ENCODE results near the gene TTC34. TPM values are rescaled to one million over a fixed set of nuclear protein-coding genes. Genes with fewer than 3 reads are reported as not detected.

Gene TTC34
- total RNA-seq, 3 donors from 2014 or later: 0.16 to 0.88 (median 0.66) TPM

- no peak overlapping the region for H3K27ac ChIP-seq
- TF ChIP-seq POLR2AphosphoS5 (IDR thresholded peaks at IDR 0.05): no peak
- TF ChIP-seq, protein P1, sequence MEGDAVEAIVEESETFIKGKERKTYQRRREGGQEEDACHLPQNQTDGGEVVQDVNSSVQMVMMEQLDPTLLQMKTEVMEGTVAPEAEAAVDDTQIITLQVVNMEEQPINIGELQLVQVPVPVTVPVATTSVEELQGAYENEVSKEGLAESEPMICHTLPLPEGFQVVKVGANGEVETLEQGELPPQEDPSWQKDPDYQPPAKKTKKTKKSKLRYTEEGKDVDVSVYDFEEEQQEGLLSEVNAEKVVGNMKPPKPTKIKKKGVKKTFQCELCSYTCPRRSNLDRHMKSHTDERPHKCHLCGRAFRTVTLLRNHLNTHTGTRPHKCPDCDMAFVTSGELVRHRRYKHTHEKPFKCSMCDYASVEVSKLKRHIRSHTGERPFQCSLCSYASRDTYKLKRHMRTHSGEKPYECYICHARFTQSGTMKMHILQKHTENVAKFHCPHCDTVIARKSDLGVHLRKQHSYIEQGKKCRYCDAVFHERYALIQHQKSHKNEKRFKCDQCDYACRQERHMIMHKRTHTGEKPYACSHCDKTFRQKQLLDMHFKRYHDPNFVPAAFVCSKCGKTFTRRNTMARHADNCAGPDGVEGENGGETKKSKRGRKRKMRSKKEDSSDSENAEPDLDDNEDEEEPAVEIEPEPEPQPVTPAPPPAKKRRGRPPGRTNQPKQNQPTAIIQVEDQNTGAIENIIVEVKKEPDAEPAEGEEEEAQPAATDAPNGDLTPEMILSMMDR (IDR thresholded peaks at IDR 0.05): no peak
- no peak overlapping the region for H3K4me3 ChIP-seq
- DNase-seq (ENCODE audit: low spot score in 2 of 2): no peak
- H3K9me3 ChIP-seq: no peaks in the 10 kb centered on the region
- peaks cover 0 to 5% of the 10 kb centered on the region in 2 donors for H3K4me1 ChIP-seq
- H3K36me3 ChIP-seq: no peaks in the 10 kb centered on the region
- intact Hi-C loops (cut with DNase I; ENCODE audit: low total_unique reads): no loop called here
- peaks cover 0 to 4% of the 10 kb centered on the region in 2 donors for H3K27me3 ChIP-seq
Observed at GRCh38 chr1:2591233-2591580, 210.3 kb downstream of the TTC34 start.

DNA sequence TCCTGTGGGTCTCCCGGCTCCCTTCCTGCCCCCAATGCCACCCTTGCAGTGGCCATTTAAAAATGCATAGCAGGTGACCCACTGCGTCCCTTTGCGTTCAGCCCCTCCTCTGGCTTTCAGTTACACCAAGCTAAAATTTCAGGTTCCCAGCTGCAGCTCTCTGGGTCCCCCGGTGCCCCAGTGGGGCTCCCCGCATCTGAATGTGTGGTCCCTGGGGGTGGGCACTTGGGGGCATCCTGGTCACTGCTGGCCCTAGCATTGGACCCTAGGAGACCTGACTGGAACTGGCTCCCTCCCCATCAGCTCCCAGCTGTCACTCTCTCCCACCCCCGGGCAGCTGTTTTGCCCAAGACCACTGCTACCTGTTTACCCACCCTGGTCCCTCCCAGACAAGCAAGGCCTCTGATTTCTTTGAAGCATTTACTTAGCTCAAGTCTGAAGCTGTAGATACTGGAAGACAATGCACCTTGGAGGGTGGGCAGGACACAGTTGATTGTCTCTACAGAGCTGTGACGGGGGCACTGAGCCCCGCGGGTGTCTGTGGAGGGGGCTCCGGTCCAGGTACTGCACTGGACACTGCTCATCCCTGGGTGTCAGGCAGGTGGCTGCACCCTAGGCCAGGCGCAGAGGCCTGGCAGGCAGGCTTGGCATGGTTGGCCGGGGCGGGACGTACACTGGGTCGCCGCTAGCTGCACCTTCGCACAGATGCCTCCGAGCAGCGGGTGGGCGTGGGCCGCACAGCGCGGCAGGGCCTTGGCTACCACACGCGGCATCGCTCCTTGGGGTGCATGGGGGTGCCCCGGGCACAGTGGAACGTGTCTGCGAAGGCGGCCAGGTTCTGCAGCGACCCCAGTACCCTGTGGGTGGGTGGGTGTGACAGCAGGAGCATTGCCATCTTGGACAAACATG lies 211.0 kb downstream of the TTC34 start:
- H3K4me1 ChIP-seq: peaks cover 0 to 5% of the 10 kb centered on the region in 2 donors
- no peak overlapping the region for H3K27ac ChIP-seq
- DNase-seq (ENCODE audit: low spot score in 2 of 2): peak in 1 of 2 donors; percentile 48
- intact Hi-C loops (cut with DNase I; ENCODE audit: low total_unique reads): no loop called here
- H3K9me3 ChIP-seq: no peaks in the 10 kb centered on the region
- H3K27me3 ChIP-seq: peaks cover 0 to 4% of the 10 kb centered on the region in 2 donors
- TF ChIP-seq POLR2A (IDR thresholded peaks at IDR 0.05): no peak
- TF ChIP-seq, protein P1 (IDR thresholded peaks at IDR 0.05): no peak
- TF ChIP-seq POLR2AphosphoS5 (IDR thresholded peaks at IDR 0.05): no peak
- no peaks in the 10 kb centered on the region for H3K36me3 ChIP-seq
- no peak overlapping the region for H3K4me3 ChIP-seq

DNA sequence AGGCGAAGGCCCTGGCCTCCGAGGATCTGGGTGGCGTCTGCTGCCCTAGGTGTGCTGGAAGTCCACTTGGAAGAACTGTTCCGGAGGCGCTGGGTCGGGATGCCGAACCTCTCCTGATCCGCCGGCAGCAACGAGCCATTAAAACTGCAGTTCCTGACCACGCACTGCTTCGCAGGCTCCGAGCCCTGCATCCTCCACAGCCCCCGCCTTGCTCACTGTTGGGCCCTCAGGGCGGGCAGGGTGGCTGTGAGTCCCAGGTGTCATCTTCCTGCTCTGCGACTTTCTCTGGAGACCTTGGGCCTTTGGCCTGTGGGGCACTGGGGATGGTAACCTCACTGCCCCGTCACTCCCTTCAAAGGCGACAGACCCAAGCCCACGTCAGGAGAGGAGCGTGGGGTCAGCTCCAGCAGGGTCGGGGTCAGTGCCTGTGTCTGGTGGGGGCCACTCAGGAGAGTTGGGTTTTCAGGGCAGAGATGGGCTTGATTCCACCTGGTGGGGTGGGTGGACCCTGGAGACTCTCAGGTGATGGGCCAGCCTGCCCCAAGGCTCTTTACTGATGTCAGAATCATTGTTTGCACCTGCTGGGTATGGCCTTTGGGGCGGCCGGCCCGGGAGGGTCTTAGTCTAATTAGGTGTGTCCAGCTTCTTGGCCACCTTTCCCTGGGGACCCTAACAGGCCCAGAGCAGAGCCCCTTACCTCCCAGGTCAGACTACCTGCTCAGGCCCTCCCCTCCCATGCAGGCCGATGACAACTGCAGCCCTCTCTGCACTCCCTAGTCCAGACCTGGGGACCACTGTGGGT lies 211.9 kb downstream of the TTC34 start:
- Histone ChIP-seq H3K27ac (no peak overlapping the region), H3K9me3 (no peaks in the 10 kb centered on the region), H3K4me3 (no peak overlapping the region), H3K4me1 (peaks cover 0 to 14% of the 10 kb centered on the region in 2 donors), H3K27me3 (peaks cover 0 to 4% of the 10 kb centered on the region in 2 donors), H3K36me3 (no peaks in the 10 kb centered on the region)
- no peak for DNase-seq (ENCODE audit: low spot score in 2 of 2)
- intact Hi-C loops (cut with DNase I; ENCODE audit: low total_unique reads): no loop called here
- no peak for TF ChIP-seq POLR2A (IDR thresholded peaks at IDR 0.05)
- TF ChIP-seq, protein P1 (IDR thresholded peaks at IDR 0.05): no peak

DNA sequence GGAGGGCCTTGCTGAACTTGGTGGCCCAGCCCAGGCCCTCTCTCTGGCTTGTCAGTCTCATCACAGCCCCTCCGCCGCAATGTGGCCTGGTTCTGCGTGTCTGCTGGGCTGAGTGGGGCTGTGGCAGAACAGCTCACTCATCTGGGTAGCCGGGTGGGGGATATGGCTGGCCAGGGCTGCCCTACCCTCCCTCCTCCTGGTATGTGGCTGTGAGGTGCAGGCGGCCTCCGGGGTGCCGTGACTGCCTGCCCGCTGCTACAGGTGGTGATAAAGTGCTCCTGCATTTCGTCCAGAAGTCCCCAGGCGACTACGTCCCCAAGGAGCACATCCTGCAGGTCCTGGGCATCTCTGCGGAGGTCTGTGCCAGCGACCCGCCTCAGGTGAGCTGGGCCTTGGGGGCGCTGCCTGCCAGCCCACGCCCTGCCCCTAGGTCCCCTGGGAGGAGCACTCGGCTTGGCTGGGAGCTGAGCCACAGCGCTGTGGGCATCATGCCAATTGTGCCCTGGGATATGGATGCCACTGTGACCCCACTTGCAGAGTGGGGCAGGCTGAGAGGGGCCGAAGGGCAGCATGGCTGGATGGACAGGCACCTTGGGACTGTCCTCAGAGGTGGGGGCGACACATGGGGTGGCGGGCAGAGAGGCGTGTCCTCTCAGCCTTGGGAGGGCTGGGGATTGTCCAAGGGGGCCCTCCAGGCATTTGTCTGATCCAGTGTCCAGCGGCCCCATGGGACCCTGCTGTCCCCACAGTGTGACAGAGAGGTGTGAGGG lies 212.6 kb downstream of the TTC34 start:
- peaks cover 0 to 20% of the 10 kb centered on the region in 2 donors for H3K4me1 ChIP-seq
- no peak for DNase-seq (ENCODE audit: low spot score in 2 of 2)
- H3K9me3 ChIP-seq: no peaks in the 10 kb centered on the region
- peaks cover 0 to 2% of the 10 kb centered on the region in 2 donors for H3K27me3 ChIP-seq
- no peaks in the 10 kb centered on the region for H3K36me3 ChIP-seq
- no peak overlapping the region for H3K27ac ChIP-seq
- TF ChIP-seq POLR2AphosphoS5 (IDR thresholded peaks at IDR 0.05) (no peak), POLR2A (IDR thresholded peaks at IDR 0.05) (no peak)
- TF ChIP-seq, protein P1 (IDR thresholded peaks at IDR 0.05): no peak
- intact Hi-C loops (cut with DNase I; ENCODE audit: low total_unique reads): no loop called here
- no peak overlapping the region for H3K4me3 ChIP-seq
